ENCODE results near the gene MARCHF3.

- TF ChIP-seq POLR2A (IDR thresholded peaks at IDR 0.05): no peak
- TF ChIP-seq CTCF (IDR thresholded peaks at IDR 0.05): no peak
Measured at GRCh38 chr5:126941403-126941802, 89.0 kb downstream of the MARCHF3 start.
